Measurements from ENCODE around the gene FBXO31.

The FBXO31 gene

DNA sequence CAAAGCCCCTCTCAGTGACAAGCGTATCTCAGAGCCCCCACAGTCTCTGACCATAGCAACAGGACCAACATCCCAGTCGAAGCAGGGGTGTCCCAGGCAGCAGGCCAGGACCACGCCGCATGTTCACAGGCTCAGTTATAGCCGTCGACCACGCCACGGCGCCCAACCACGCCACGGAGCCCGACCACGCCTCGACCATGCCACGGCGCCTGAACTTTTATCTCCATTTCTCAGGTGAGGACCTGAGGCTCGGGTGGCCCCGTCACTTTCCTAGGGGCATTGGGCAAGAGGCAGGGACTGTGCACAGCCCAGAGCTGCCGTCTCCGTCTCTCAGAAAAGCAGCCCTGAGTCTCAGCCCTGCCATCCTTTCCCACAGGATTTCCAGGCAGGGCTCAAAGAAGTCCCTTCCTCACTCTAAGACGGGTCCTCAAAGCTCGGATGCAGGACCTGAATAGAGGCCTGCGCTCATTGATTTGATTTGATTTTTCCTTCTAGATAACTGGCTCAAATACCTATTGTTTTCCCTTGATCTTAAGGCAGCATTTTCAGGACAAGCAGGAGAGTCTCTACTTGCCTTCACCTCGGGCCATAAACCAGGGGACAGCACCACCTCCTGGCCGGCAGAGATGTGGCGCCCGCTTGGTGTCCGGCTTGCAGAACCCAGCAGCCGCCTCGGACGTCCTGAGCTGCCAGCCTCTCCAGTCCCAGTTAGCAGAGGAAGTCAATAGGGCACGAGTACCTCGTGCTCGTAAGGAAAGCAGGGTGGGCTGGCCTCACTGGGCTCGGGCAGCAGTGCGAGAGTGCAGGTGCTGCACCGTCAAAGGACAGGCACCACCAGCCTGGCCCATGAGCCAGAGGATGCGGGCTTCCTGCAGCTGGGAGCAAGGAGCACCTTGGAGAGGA, 105.1 kb downstream of the FBXO31 start:
- peak; percentile 45 for DNase-seq (ENCODE audit: low read depth)
